LNCAP (cell line): Measurements from ENCODE around the gene LGR6.

Source experiments
- TF ChIP-seq, protein P1 (sequence below): fragments of 450-650 bp; IDR thresholded peaks from 2 replicates; pipeline ENCODE4 v1.5.1; 2017; ENCODE audit warnings: mild to moderate bottlenecking

Gene LGR6

GRCh38 chr1:202162047-202162417 is 31.6 kb upstream of the LGR6 start:
- TF ChIP-seq, protein P1, sequence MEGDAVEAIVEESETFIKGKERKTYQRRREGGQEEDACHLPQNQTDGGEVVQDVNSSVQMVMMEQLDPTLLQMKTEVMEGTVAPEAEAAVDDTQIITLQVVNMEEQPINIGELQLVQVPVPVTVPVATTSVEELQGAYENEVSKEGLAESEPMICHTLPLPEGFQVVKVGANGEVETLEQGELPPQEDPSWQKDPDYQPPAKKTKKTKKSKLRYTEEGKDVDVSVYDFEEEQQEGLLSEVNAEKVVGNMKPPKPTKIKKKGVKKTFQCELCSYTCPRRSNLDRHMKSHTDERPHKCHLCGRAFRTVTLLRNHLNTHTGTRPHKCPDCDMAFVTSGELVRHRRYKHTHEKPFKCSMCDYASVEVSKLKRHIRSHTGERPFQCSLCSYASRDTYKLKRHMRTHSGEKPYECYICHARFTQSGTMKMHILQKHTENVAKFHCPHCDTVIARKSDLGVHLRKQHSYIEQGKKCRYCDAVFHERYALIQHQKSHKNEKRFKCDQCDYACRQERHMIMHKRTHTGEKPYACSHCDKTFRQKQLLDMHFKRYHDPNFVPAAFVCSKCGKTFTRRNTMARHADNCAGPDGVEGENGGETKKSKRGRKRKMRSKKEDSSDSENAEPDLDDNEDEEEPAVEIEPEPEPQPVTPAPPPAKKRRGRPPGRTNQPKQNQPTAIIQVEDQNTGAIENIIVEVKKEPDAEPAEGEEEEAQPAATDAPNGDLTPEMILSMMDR, result no peak

- TF ChIP-seq, protein P1, result no peak
Observed at GRCh38 chr1:202162418-202163280, 30.9 kb upstream of the LGR6 start.

GRCh38 chr1:202163281-202164270 is 30.0 kb upstream of the LGR6 start:
- TF ChIP-seq, protein P1, result no peak

DNA sequence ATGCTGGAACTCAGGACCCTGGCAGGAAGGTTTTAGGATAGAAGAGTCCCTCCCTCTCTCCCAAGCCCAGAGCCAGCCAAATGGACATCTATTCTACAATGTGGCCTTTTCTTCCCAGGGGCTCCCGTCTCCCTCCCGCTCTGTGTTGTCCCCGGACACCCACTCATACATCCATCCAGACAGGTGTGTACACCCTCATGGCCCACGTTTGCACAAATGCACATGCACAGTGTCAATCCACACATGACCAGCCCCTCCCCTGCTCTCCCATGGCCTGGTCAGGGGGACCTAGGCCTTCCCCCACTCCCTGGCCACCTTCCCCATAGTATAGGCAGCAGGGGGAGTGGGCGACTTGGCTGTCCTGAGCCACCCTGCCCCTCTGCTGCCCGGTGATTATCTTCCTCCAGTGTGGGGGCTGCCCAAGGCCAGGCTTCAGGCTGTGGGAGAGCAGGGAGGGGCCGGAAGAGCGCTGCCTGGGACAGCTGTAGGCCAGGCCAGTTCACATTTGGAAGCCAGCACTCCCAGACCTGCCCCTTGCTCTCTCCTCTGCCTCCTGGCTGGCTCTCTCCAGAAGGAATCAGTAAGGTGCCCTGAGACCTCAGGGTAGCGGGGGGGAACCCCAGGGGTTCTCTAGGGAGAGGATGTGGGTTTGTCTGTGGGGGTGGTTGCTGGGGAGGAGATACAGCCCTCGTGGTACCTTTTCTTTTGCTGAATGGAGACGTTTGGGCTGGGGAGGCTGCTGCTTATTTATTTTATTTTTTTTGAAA is 29.1 kb upstream of the LGR6 start:
- TF ChIP-seq, protein P1, result no peak

DNA sequence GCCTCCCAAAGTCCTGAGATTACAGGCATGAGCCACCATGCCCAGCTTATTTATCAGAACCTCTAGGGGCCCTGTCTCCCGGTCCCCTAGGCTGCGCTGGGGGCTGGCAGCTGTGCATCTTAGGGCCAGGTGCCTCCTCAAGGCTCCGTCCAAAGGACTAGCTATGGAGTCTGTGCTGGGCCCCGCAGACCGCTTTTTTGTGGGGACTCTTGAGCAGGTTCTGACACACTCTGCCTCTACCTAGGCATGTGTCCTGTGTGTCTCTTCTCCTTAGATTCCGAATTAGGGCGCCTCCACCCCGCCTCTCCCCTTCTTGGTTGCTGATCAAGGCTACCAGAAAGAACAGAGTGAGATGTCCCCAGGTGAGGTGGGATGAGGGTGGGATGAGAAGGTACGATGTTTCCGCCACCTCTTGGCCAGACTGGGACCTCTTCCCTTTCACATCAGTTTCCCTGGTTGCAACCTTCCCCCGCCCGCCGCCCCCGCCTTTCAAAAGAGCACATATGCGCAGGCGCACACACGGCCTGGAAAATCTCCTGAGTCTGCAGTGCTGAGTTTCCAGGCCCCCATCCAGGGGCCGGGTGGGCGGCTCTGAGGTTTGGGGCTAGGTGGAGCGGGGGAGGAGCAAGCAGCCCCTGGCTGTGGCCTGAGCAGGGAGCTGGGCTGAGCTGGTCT is 28.2 kb upstream of the LGR6 start:
- TF ChIP-seq, protein P1, result no peak

DNA sequence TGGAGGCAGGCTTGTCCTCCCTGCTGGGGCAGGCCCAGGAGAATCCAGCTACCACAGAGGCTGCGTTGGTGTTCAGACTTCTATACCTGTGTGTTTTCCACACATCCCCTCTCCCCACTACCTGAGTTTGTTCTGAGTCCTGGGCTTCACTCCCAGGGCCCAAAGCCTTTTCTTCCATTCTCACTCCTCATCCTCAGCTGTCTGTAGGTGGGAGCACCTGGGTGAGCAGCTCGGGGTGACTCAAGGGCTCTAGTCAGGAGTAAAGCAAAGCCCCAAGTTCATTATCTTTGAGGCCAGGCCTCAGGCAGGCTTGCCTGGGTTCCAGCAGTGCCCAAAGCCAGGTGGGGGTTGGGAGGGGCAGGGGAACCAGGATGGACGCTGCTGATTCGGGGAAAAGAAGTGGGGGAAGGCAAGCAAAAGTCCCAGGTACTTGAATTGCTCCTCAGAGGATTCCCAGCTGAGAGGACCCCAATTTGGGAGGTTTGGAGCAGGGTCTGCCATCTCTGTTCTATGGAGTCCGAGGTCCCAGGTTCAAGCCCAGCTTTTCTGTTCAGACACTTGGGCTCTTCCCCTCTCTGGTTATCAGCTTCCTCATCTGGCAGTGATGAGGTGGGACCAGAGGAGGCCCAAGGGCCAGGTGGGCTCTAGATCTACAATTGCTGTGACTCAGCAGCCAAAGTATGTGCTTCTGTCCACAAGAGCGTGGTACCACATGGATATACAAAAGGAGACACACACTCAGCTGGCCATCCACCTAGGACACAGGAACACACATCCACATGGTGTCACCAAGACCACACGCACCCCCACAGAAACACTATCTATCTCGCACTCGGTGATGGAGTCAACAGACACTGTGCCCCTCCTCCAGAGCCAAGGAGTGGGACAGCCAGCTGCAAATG is 27.4 kb upstream of the LGR6 start:
- TF ChIP-seq, protein P1, result no peak
